NCI-H1105 (cell line): Measurements from ENCODE around the gene SMAD1.
"Not testable (repeated sequence)": the region's sequence is repeated elsewhere in the genome, so short reads cannot be mapped to it uniquely, and the experiment has no call there.

Experiments used
- DNase-seq: peaks from one replicate; lab custom pipeline; 2025; lab: John Stamatoyannopoulos, UW

SMAD1 gene

GRCh38 chr4:145528601-145529000 lies 46.9 kb downstream of the SMAD1 start:
- no peak for DNase-seq

GRCh38 chr4:145530189-145530588 lies 48.5 kb downstream of the SMAD1 start:
- DNase-seq = no peak

- no peak for DNase-seq
Observed at GRCh38 chr4:145530662-145531061, 49.0 kb downstream of the SMAD1 start.

GRCh38 chr4:145531223-145531622 lies 49.6 kb downstream of the SMAD1 start:
- DNase-seq = no peak

GRCh38 chr4:145531859-145532258 lies 50.2 kb downstream of the SMAD1 start:
- DNase-seq = no peak

GRCh38 chr4:145533001-145533400 lies 51.3 kb downstream of the SMAD1 start:
- no peak for DNase-seq

GRCh38 chr4:145533415-145533814 lies 51.8 kb downstream of the SMAD1 start:
- not testable (repeated sequence) for DNase-seq

- DNase-seq = no peak
Observed at GRCh38 chr4:145533961-145534360, 52.3 kb downstream of the SMAD1 start.

GRCh38 chr4:145535202-145535601 lies 53.5 kb downstream of the SMAD1 start:
- no peak for DNase-seq

GRCh38 chr4:145536044-145536443 lies 54.4 kb downstream of the SMAD1 start:
- no peak for DNase-seq

- DNase-seq = no peak
Observed at GRCh38 chr4:145538596-145538995, 56.9 kb downstream of the SMAD1 start.

- no peak for DNase-seq
Observed at GRCh38 chr4:145539671-145540070, 58.0 kb downstream of the SMAD1 start.

GRCh38 chr4:145540235-145540634 lies 58.6 kb downstream of the SMAD1 start:
- DNase-seq = no peak

- no peak for DNase-seq
Observed at GRCh38 chr4:145541346-145541745, 59.7 kb downstream of the SMAD1 start.

- no peak for DNase-seq
Observed at GRCh38 chr4:145545031-145545430, 63.4 kb downstream of the SMAD1 start.

- no peak for DNase-seq
Observed at GRCh38 chr4:145545538-145546174, 64.0 kb downstream of the SMAD1 start.

GRCh38 chr4:145546175-145546915 lies 64.7 kb downstream of the SMAD1 start:
- DNase-seq = no peak

- DNase-seq = no peak
Observed at GRCh38 chr4:145551660-145552059, 70.0 kb downstream of the SMAD1 start.

GRCh38 chr4:145552181-145552822 lies 70.6 kb downstream of the SMAD1 start:
- no peak for DNase-seq

- DNase-seq = no peak
Observed at GRCh38 chr4:145553375-145553774, 71.7 kb downstream of the SMAD1 start.

GRCh38 chr4:145554691-145555090 lies 73.0 kb downstream of the SMAD1 start:
- peak; percentile 37 for DNase-seq

- DNase-seq = no peak
Observed at GRCh38 chr4:145557720-145558119, 76.1 kb downstream of the SMAD1 start.

GRCh38 chr4:145563293-145563985 lies 81.8 kb downstream of the SMAD1 start:
- DNase-seq = no peak
